Fibroblast of pulmonary artery (primary cell): ENCODE results near the gene ZBTB24.

Source experiments
- DNase-seq: peaks from one replicate; pipeline ENCODE4 v3.0.0-alpha.2; 2010; ENCODE audit warnings: low read depth
- H3K4me3 ChIP-seq: replicated peaks from 2 replicates; pipeline ENCODE4 v1.5.1; 2011; ENCODE audit warnings: low read depth, mild to moderate bottlenecking, control low read depth, low read length, moderate library complexity
- TF ChIP-seq, protein P1 (sequence below): IDR thresholded peaks from 2 replicates; pipeline ENCODE4 v1.5.1; 2011; ENCODE audit warnings: mild to moderate bottlenecking, control low read depth, low read length, inconsistent platforms; ENCODE audit errors: missing control alignments

ZBTB24 gene

DNA sequence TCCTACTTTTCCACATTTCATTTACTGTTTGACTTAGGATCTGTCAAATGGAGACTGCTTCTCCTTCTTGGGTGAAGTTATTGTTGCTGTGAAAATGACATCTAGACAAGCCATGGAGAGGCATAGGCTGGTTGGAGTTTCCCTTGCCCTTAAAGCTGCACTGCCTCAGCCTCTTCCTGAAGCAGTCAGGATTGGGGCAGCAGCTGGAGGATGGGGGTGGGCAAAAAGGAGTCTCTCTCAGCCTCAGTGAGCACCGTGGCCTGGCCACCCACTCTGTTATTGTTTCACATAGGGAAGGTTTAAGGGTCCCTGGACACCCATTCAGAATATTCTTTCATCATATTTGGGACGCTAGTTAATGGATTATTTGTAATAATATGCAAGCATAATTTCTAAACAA is 7.7 kb upstream of the ZBTB24 start:
- DNase-seq, result no peak
- TF ChIP-seq, protein P1, sequence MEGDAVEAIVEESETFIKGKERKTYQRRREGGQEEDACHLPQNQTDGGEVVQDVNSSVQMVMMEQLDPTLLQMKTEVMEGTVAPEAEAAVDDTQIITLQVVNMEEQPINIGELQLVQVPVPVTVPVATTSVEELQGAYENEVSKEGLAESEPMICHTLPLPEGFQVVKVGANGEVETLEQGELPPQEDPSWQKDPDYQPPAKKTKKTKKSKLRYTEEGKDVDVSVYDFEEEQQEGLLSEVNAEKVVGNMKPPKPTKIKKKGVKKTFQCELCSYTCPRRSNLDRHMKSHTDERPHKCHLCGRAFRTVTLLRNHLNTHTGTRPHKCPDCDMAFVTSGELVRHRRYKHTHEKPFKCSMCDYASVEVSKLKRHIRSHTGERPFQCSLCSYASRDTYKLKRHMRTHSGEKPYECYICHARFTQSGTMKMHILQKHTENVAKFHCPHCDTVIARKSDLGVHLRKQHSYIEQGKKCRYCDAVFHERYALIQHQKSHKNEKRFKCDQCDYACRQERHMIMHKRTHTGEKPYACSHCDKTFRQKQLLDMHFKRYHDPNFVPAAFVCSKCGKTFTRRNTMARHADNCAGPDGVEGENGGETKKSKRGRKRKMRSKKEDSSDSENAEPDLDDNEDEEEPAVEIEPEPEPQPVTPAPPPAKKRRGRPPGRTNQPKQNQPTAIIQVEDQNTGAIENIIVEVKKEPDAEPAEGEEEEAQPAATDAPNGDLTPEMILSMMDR, result no peak
- no peak overlapping the region for H3K4me3 ChIP-seq

DNA sequence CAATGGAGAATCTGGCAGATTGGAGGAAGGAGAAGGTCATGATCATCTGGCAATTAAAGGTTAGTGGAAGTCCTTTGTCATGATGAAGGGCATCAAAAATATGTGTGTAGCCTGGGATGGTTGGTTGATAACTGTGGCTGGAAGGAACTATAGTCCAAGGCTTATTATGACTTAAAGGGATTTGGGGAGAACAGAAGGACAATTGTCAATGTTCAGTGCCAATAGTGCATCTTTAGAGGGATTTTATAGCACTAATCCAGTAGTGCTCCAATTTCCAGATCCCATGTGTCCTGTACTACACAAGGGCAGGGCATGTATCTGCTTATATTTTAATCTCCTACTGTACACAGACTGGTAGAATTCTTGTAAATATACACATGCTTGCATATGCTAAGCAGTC is 5.0 kb upstream of the ZBTB24 start:
- TF ChIP-seq, protein P1, result no peak
- no peak overlapping the region for H3K4me3 ChIP-seq
- no peak for DNase-seq

DNA sequence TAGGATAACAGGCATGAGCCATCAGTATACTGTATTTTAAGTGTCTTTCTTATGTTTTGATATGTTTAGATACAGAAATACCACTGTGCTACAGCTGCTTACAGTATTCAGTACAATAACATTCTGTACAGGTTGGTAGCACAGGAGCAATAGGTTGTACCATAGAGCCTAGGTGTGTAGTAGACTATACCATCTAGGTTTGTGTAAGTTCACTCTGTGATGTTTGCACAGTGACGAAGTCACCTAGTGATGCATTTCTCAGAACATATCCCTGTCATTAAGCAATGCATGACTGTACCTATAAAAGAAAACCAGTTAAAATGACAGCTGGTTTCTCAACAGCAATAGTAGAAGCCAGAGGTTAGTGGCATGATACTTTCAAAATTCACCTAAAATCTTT is 3.0 kb upstream of the ZBTB24 start:
- TF ChIP-seq, protein P1, result no peak
- DNase-seq, result no peak
- no peak overlapping the region for H3K4me3 ChIP-seq

DNA sequence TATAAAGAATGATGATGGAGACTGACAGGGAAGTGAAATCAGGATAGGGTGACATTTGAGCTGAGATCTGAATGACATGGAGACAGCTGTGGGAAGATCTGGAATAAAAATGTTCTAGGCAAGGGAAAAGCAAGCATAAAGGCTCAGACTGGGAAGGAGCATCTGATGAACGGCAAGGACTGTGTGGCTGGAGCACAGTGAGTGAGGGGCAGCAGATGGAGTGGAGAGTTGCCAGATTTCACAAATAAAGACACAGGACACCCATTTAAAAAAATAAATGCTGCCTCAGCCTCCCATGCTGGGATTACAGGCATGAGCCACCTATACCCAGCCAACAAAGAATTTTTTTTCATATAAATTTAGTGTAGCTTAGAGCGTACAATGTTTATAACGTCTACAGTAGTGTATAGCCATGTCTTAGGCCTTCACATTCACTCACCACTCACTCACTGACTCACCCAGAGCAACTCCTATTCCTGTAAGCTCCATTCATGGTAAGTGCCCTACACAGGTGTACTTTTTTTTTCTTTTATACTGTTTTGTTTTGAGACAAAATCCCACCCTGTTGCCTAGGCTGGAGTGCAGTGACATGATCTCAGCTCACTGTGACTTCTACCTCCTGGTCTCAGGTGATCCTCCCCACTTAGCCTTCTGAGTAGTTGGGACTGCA is 2.4 kb upstream of the ZBTB24 start:
- no peak for DNase-seq
- no peak overlapping the region for H3K4me3 ChIP-seq
- TF ChIP-seq, protein P1, result no peak

DNA sequence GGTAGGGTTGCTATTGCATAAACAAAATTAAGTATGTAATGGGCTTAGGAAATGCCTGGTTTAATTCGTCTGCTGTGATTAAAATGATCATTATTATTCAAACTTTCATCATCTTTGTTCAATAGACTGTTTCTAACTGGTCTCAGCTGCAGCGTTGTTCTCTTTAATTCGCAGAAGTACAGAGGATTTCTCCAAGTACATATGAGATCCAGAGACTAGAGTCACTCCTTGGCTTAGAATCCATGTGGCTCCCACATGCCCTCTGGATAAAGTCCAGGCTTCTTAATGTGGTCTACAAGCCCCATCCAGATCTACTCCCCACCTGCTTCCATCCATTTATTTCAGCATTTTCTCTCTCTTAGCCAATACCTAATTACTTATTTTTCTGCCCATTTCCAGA is 1.1 kb upstream of the ZBTB24 start:
- no peak for DNase-seq
- H3K4me3 ChIP-seq, result no peak overlapping the region
- TF ChIP-seq, protein P1, result no peak

DNA sequence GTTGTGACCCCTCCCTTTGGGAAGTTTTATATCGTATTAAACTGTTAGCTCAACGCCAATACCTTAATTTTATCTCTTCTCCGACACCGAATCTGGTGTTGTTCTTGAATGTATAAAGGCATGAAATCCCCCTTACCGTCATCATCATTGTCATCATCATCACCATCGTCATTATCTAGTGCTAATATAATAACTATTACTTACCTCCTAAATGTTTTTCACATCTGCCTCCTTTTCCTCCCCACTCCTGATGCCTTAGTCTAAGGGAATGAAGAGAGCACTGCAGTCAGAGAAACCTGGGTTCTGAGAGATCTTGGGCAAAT is 677 bp upstream of the ZBTB24 start:
- no peak for DNase-seq
- TF ChIP-seq, protein P1, result no peak
- peak overlapping the region; percentile 44 for H3K4me3 ChIP-seq

DNA sequence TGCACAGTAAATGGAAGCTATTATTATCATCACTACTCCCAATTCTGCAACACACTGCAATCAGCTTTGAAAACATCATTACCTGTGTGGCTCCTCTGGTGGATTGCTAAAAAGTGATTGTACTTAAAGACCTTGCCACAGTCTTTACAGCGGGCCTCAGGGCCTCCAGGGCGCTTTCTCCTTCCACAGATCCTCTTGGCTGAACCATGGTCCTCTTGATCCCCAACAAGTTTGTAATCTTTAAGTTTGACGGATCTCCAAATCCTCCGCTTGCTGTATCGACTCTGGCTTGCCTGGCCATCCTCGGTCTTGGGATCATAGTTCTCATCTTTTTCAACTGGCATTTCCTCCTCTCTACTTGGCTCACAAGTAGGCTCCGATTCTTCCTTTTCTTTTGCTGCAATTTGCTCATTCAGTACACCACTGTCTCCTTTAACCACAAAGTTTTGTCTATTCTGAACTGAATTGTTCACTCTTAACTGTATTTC is 2.0 kb downstream of the ZBTB24 start:
- no peak overlapping the region for H3K4me3 ChIP-seq
- DNase-seq, result no peak
- TF ChIP-seq, protein P1, result no peak
